ENCODE data around the gene FMO1. TPM values are rescaled to one million over a fixed set of nuclear protein-coding genes. Genes with fewer than 3 reads are reported as not detected.

FMO1 gene
- total RNA-seq, 2 experiments from 2014 or later, result 0.34 to 0.38 TPM

DNA sequence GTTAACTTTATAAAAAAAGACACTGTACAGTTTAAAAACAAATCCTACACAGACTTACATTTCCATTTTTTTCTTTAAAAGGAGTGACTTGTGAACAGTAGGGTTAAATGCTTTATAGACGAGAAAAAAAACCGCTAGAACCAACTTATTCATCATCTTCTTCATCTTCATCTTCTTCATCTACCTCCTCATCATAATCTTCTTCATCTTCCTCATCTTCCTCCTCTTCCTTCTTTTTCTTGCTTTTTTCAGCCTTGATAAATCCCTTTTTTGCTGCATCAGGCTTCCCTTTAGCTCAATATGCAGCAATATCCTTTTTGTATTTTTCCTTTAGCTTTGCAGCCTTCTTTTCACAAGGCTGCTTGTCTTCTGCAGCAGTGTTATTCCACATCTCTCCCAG is 22.5 kb downstream of the FMO1 start:
- intact Hi-C loops (cut with micrococcal nuclease; ENCODE audit: unreplicated experiment), result no loop called here
- TF ChIP-seq EZH2phosphoT487 (IDR thresholded peaks at IDR 0.05; ENCODE audit: borderline replicate concordance, low read depth, low read length), result no peak
- TF ChIP-seq, protein P1, sequence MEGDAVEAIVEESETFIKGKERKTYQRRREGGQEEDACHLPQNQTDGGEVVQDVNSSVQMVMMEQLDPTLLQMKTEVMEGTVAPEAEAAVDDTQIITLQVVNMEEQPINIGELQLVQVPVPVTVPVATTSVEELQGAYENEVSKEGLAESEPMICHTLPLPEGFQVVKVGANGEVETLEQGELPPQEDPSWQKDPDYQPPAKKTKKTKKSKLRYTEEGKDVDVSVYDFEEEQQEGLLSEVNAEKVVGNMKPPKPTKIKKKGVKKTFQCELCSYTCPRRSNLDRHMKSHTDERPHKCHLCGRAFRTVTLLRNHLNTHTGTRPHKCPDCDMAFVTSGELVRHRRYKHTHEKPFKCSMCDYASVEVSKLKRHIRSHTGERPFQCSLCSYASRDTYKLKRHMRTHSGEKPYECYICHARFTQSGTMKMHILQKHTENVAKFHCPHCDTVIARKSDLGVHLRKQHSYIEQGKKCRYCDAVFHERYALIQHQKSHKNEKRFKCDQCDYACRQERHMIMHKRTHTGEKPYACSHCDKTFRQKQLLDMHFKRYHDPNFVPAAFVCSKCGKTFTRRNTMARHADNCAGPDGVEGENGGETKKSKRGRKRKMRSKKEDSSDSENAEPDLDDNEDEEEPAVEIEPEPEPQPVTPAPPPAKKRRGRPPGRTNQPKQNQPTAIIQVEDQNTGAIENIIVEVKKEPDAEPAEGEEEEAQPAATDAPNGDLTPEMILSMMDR (conservative IDR thresholded peaks at IDR 0.05; ENCODE audit: low read length), result no peak
- 0 out of 2 replicates have a peak overlapping the region, but pooled peaks have one; percentile 1 for H2AFZ ChIP-seq (ENCODE audit: low read length)
- no peaks in the 10 kb centered on the region for H3K36me3 ChIP-seq (ENCODE audit: insufficient read depth, low read length)
- no peaks in the 10 kb centered on the region for H3K9me2 ChIP-seq (ENCODE audit: insufficient read depth, low read length)
- H3K27ac ChIP-seq (ENCODE audit: low read depth, low read length, poor library complexity, severe bottlenecking), result no peak overlapping the region
- H3K4me1 ChIP-seq (ENCODE audit: insufficient read depth, low read length, poor library complexity, severe bottlenecking), result no peaks in the 10 kb centered on the region
- ChIA-PET POLR2A (interaction anchor here (0.7 to 1.3 kb wide), 2 partner anchors 9 to 12 kb away, joined by 4 to 6 read pairs; no protein-coding TSS in a partner anchor), CTCF (ENCODE audit: unreplicated experiment) (interaction anchor here (0.6 to 1.2 kb wide), 2 partner anchors 15 to 43 kb away, joined by 3 read pairs; no protein-coding TSS in a partner anchor)
- no peaks in the 10 kb centered on the region for H3K9me3 ChIP-seq (ENCODE audit: low read length)
- DNase-seq (ENCODE audit: low spot score), result no peak
- H3K4me2 ChIP-seq (ENCODE audit: low read length), result no peak overlapping the region
- H3K4me3 ChIP-seq (ENCODE audit: low read depth, low read length, poor library complexity, severe bottlenecking), result no peak overlapping the region
- no peaks in the 10 kb centered on the region for H3K79me2 ChIP-seq (ENCODE audit: insufficient read depth, low read depth, low read length)
- BruUV-seq (replicated peaks), result no TSS peak
- H4K20me1 ChIP-seq (ENCODE audit: insufficient read depth, low read length), result no peaks in the 10 kb centered on the region

DNA sequence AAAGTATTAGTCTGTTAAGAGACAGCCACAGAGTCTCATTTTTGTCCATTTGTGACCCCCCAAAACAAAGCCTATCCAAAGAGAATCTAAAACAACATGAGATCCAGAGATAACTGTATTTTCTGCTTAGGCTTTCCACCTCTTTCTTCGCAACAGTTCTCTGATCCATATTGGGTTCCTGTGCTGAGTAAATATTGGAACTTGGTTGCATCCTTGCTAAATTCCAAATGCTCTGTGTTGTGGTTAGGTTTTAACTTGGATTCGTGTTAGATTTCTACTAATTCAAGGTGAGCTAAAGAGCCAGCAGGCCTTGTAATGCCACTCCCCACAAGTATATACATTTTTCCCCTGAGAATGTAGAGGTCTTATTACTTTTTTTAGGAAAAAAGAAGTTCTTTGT is 29.2 kb downstream of the FMO1 start:
- Histone ChIP-seq H3K9me3 (ENCODE audit: low read length) (no peaks in the 10 kb centered on the region), H2AFZ (ENCODE audit: low read length) (no peak overlapping the region), H3K4me3 (ENCODE audit: low read depth, low read length, poor library complexity, severe bottlenecking) (no peak overlapping the region), H3K9me2 (ENCODE audit: insufficient read depth, low read length) (no peaks in the 10 kb centered on the region), H3K4me1 (ENCODE audit: insufficient read depth, low read length, poor library complexity, severe bottlenecking) (peaks cover 40% of the 10 kb centered on the region), H4K20me1 (ENCODE audit: insufficient read depth, low read length) (no peaks in the 10 kb centered on the region), H3K27ac (ENCODE audit: low read depth, low read length, poor library complexity, severe bottlenecking) (no peak overlapping the region), H3K79me2 (ENCODE audit: insufficient read depth, low read depth, low read length) (no peaks in the 10 kb centered on the region), H3K36me3 (ENCODE audit: insufficient read depth, low read length) (no peaks in the 10 kb centered on the region), H3K4me2 (ENCODE audit: low read length) (no peak overlapping the region)
- CTCF ChIA-PET (ENCODE audit: unreplicated experiment), result no interaction called here
- POLR2A ChIA-PET, result interaction anchor here (1.6 to 5.0 kb wide), 2 partner anchors 25 to 36 kb away, joined by 6 to 40 read pairs; partner anchors contain the start of gene FMO4
- no TSS peak for BruUV-seq (replicated peaks)
- intact Hi-C loops (cut with micrococcal nuclease; ENCODE audit: unreplicated experiment), result no loop called here
- no peak for TF ChIP-seq EZH2phosphoT487 (IDR thresholded peaks at IDR 0.05; ENCODE audit: borderline replicate concordance, low read depth, low read length)
- TF ChIP-seq, protein P1 (conservative IDR thresholded peaks at IDR 0.05; ENCODE audit: low read length), result no peak
- no peak for DNase-seq (ENCODE audit: low spot score)

DNA sequence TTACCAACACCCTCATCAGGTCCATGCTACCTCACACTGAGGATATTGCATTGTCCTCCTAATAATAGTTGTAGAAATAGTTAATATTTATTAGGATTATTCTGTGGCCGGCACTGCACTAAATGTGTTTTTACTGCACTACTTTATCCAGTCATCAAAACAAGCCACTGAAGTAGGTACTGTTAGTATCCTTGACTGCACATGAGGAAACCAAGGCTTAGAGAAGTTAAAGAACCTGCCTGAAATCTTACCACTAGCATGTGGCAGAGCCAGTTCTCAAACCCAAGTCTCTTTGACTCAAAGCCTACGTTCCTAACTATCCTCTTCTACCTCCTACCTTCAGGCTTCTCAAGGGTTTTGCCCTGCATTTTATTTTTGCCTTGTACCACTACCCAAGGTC is 30.9 kb downstream of the FMO1 start:
- H3K36me3 ChIP-seq (ENCODE audit: insufficient read depth, low read length), result no peaks in the 10 kb centered on the region
- H3K4me3 ChIP-seq (ENCODE audit: low read depth, low read length, poor library complexity, severe bottlenecking), result peak overlapping the region; percentile 22
- no peaks in the 10 kb centered on the region for H3K9me3 ChIP-seq (ENCODE audit: low read length)
- H4K20me1 ChIP-seq (ENCODE audit: insufficient read depth, low read length), result no peaks in the 10 kb centered on the region
- CTCF ChIA-PET (ENCODE audit: unreplicated experiment), result interaction anchor here (2.4 kb wide), 1 partner anchor 34 kb away, joined by 5 read pairs; the partner anchor contains the start of gene FMO4
- H3K9me2 ChIP-seq (ENCODE audit: insufficient read depth, low read length), result no peaks in the 10 kb centered on the region
- peak; percentile 44 for DNase-seq (ENCODE audit: low spot score)
- no peaks in the 10 kb centered on the region for H3K79me2 ChIP-seq (ENCODE audit: insufficient read depth, low read depth, low read length)
- peak overlapping the region; percentile 53 for H3K27ac ChIP-seq (ENCODE audit: low read depth, low read length, poor library complexity, severe bottlenecking)
- peaks cover 54% of the 10 kb centered on the region for H3K4me1 ChIP-seq (ENCODE audit: insufficient read depth, low read length, poor library complexity, severe bottlenecking)
- BruUV-seq (replicated peaks), result no TSS peak
- H3K4me2 ChIP-seq (ENCODE audit: low read length), result peak overlapping the region; percentile 59
- no peak for TF ChIP-seq EZH2phosphoT487 (IDR thresholded peaks at IDR 0.05; ENCODE audit: borderline replicate concordance, low read depth, low read length)
- TF ChIP-seq, protein P1 (conservative IDR thresholded peaks at IDR 0.05; ENCODE audit: low read length), result no peak
- intact Hi-C loops (cut with micrococcal nuclease; ENCODE audit: unreplicated experiment), result loop anchor here (1.0 kb wide), 1 partner anchor 27 kb away; no protein-coding TSS in a partner anchor
- POLR2A ChIA-PET, result interaction anchor here (0.6 to 5.0 kb wide), 8 partner anchors 9 to 40 kb away, joined by 3 to 40 read pairs (median 4); no protein-coding TSS in a partner anchor
- H2AFZ ChIP-seq (ENCODE audit: low read length), result peak overlapping the region; percentile 99
